ENCODE data around the gene IFNLR1. TPM values are rescaled to one million over a fixed set of nuclear protein-coding genes. Genes with fewer than 3 reads are reported as not detected.

The IFNLR1 gene
- total RNA-seq, 6 experiments from 2014 or later = 3.4 to 8.3 (median 4.0) TPM

- no peak for TF ChIP-seq CTCF (IDR thresholded peaks at IDR 0.05)
- no peak for TF ChIP-seq POLR2A (IDR thresholded peaks at IDR 0.05)
- intact Hi-C loops (cut with DNase I) = no loop called here
- no peaks in the 10 kb centered on the region for H3K4me1 ChIP-seq
- ATAC-seq (no peak), DNase-seq (no peak)
- no peaks in the 10 kb centered on the region for H3K36me3 ChIP-seq
- no peaks in the 10 kb centered on the region for H3K9me3 ChIP-seq
- no peak overlapping the region for H3K27ac ChIP-seq
- H3K27me3 ChIP-seq = no peaks in the 10 kb centered on the region
- no peak overlapping the region for H3K4me3 ChIP-seq
- 75% methylated on average over 9 of the region's 9 CpGs for WGBS (ENCODE audit: insufficient coverage, low coverage, low lambda C conversion rate, missing lambda C conversion rate)
Measured at GRCh38 chr1:24222008-24222605, 35.0 kb upstream of the IFNLR1 start.

GRCh38 chr1:24221246-24221645 is 34.2 kb upstream of the IFNLR1 start:
- intact Hi-C loops (cut with DNase I) = no loop called here
- WGBS (ENCODE audit: insufficient coverage, low coverage, low lambda C conversion rate, missing lambda C conversion rate) = 81% methylated on average over 2 of the region's 2 CpGs
- H3K4me3 ChIP-seq = no peak overlapping the region
- TF ChIP-seq POLR2A (IDR thresholded peaks at IDR 0.05) = no peak
- TF ChIP-seq CTCF (IDR thresholded peaks at IDR 0.05) = no peak
- ATAC-seq = no peak
- DNase-seq = no peak
- H3K4me1 ChIP-seq = no peaks in the 10 kb centered on the region
- H3K36me3 ChIP-seq = no peaks in the 10 kb centered on the region
- no peaks in the 10 kb centered on the region for H3K9me3 ChIP-seq
- no peak overlapping the region for H3K27ac ChIP-seq
- no peaks in the 10 kb centered on the region for H3K27me3 ChIP-seq

DNA sequence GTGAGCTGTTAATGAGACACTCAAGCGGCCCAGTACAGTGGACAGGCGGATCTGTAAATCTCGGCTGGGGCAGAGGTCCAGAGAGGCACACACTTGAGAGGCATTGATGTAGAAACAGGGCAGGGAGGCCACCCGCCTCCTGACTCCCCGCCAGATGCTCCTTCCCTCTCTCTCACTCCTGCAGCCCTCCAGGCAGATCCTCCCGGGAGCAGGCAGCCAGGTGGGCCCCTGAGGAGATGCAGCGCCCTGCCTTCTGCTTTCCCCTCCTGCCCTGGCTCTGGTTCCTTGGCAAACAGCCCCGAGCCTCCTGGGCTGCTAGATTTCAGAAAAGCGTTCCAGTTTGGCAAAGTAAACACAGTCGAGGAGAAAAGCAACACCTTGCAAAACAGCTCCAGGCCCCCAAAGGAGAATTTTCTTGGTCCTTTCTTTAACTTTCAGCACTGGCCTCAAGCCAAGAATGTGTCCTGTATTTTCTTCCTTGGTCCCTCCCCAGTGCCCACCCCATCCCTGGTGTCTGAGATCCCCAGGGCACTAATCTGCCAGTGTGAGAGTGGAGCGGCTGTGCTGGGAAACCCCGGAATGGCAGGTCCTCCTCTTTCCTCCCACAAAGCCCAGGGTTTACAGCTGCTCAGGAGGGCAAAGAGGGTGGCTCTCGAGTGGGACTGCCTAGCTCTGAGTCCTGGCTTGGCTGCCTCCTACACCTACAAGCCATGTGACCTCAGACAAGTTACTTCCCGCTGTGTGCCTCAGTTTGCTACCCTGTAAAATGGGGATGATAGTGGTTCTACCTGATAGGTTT is 29.4 kb upstream of the IFNLR1 start:
- no peaks in the 10 kb centered on the region for H3K27me3 ChIP-seq
- no peak overlapping the region for H3K4me3 ChIP-seq
- no peak overlapping the region for H3K27ac ChIP-seq
- no peak for TF ChIP-seq POLR2A (IDR thresholded peaks at IDR 0.05)
- TF ChIP-seq CTCF (IDR thresholded peaks at IDR 0.05) = no peak
- no peaks in the 10 kb centered on the region for H3K9me3 ChIP-seq
- no peaks in the 10 kb centered on the region for H3K4me1 ChIP-seq
- WGBS (ENCODE audit: insufficient coverage, low coverage, low lambda C conversion rate, missing lambda C conversion rate) = 30% methylated on average over 4 of the region's 14 CpGs
- DNase-seq = no peak
- H3K36me3 ChIP-seq = no peaks in the 10 kb centered on the region
- ATAC-seq = peak in 1 of 4 donors; percentile 22
- intact Hi-C loops (cut with DNase I) = no loop called here

GRCh38 chr1:24215226-24215814 is 28.2 kb upstream of the IFNLR1 start:
- H3K36me3 ChIP-seq = no peaks in the 10 kb centered on the region
- no peak overlapping the region for H3K4me3 ChIP-seq
- no peak for TF ChIP-seq CTCF (IDR thresholded peaks at IDR 0.05)
- TF ChIP-seq POLR2A (IDR thresholded peaks at IDR 0.05) = no peak
- no peak for ATAC-seq
- no peaks in the 10 kb centered on the region for H3K27me3 ChIP-seq
- no peak overlapping the region for H3K27ac ChIP-seq
- no peaks in the 10 kb centered on the region for H3K9me3 ChIP-seq
- DNase-seq = no peak
- H3K4me1 ChIP-seq = no peaks in the 10 kb centered on the region
- intact Hi-C loops (cut with DNase I) = no loop called here
- WGBS (ENCODE audit: insufficient coverage, low coverage, low lambda C conversion rate, missing lambda C conversion rate) = 60% methylated on average over 2 of the region's 6 CpGs
